ENCODE measurements around the gene MZT2B. TPM values are rescaled to one million over a fixed set of nuclear protein-coding genes. Genes with fewer than 3 reads are reported as not detected.
"Not testable (repeated sequence)": the region's sequence is repeated elsewhere in the genome, so short reads cannot be mapped to it uniquely, and the experiment has no call there.

The MZT2B gene
- total RNA-seq, 6 experiments from 2014 or later, result 259 to 361 (median 309) TPM

- H3K4me3 Mint-ChIP-seq, result peak overlapping the region; percentile 88
- TF ChIP-seq CTCF (IDR thresholded peaks at IDR 0.05), result no peak
- no peaks in the 10 kb centered on the region for H3K9me3 Mint-ChIP-seq
- peaks cover 2% of the 10 kb centered on the region; the same call in 1 of the 2 replicates for H3K27me3 Mint-ChIP-seq (ENCODE audit: insufficient read depth)
- peak overlapping the region; percentile 83 for H3K27ac Mint-ChIP-seq
- peaks cover 6% of the 10 kb centered on the region; the same call in 1 of the 2 replicates for H3K36me3 Mint-ChIP-seq (ENCODE audit: low read depth)
- H3K4me1 Mint-ChIP-seq (ENCODE audit: low read depth), result peaks cover 25% of the 10 kb centered on the region
- DNase-seq, result peak; percentile 19
Measured at GRCh38 chr2:130183512-130184373, 1.7 kb downstream of the MZT2B start.

GRCh38 chr2:130185436-130185835 is 3.4 kb downstream of the MZT2B start:
- H3K27me3 Mint-ChIP-seq (ENCODE audit: insufficient read depth), result peaks cover 2% of the 10 kb centered on the region
- no peak overlapping the region for H3K4me3 Mint-ChIP-seq
- peak overlapping the region; percentile 58 for H3K27ac Mint-ChIP-seq
- no peaks in the 10 kb centered on the region for H3K9me3 Mint-ChIP-seq
- H3K4me1 Mint-ChIP-seq (ENCODE audit: low read depth), result peaks cover 25% of the 10 kb centered on the region
- peaks cover 6% of the 10 kb centered on the region; the same call in 1 of the 2 replicates for H3K36me3 Mint-ChIP-seq (ENCODE audit: low read depth)
- no peak for TF ChIP-seq CTCF (IDR thresholded peaks at IDR 0.05)
- DNase-seq, result no peak

GRCh38 chr2:130185896-130186295 is 3.8 kb downstream of the MZT2B start:
- peaks cover 2% of the 10 kb centered on the region for H3K27me3 Mint-ChIP-seq (ENCODE audit: insufficient read depth)
- H3K9me3 Mint-ChIP-seq, result no peaks in the 10 kb centered on the region
- DNase-seq, result no peak
- peaks cover 6% of the 10 kb centered on the region; the same call in 1 of the 2 replicates for H3K36me3 Mint-ChIP-seq (ENCODE audit: low read depth)
- no peak overlapping the region for H3K4me3 Mint-ChIP-seq
- no peak for TF ChIP-seq CTCF (IDR thresholded peaks at IDR 0.05)
- peak overlapping the region; percentile 58 for H3K27ac Mint-ChIP-seq
- H3K4me1 Mint-ChIP-seq (ENCODE audit: low read depth), result peaks cover 25% of the 10 kb centered on the region

GRCh38 chr2:130186391-130186790 is 4.3 kb downstream of the MZT2B start:
- Mint-ChIP-seq H3K27ac (peak overlapping the region; percentile 58), H3K36me3 (ENCODE audit: low read depth) (peaks cover 6% of the 10 kb centered on the region; the same call in 1 of the 2 replicates), H3K9me3 (no peaks in the 10 kb centered on the region), H3K27me3 (ENCODE audit: insufficient read depth) (peaks cover 2% of the 10 kb centered on the region), H3K4me1 (ENCODE audit: low read depth) (peaks cover 25% of the 10 kb centered on the region), H3K4me3 (no peak overlapping the region)
- no peak for DNase-seq
- TF ChIP-seq CTCF (IDR thresholded peaks at IDR 0.05), result no peak

GRCh38 chr2:130187268-130187667 is 5.2 kb downstream of the MZT2B start:
- H3K9me3 Mint-ChIP-seq, result no peaks in the 10 kb centered on the region
- peaks cover 25% of the 10 kb centered on the region for H3K4me1 Mint-ChIP-seq (ENCODE audit: low read depth)
- no peak for TF ChIP-seq CTCF (IDR thresholded peaks at IDR 0.05)
- DNase-seq, result no peak
- H3K4me3 Mint-ChIP-seq, result no peak overlapping the region
- peaks cover 2% of the 10 kb centered on the region for H3K27me3 Mint-ChIP-seq (ENCODE audit: insufficient read depth)
- no peak overlapping the region for H3K27ac Mint-ChIP-seq
- peaks cover 6% of the 10 kb centered on the region; the same call in 1 of the 2 replicates for H3K36me3 Mint-ChIP-seq (ENCODE audit: low read depth)

- H3K27me3 Mint-ChIP-seq (ENCODE audit: insufficient read depth); H3K27ac Mint-ChIP-seq; DNase-seq; H3K36me3 Mint-ChIP-seq (ENCODE audit: low read depth); H3K9me3 Mint-ChIP-seq; H3K4me3 Mint-ChIP-seq: not testable (repeated sequence)
- H3K4me1 Mint-ChIP-seq (ENCODE audit: low read depth), result peaks cover 23% of the 10 kb centered on the region
Measured at GRCh38 chr2:130187859-130188792, 6.1 kb downstream of the MZT2B start.

- H3K27ac Mint-ChIP-seq; H3K4me3 Mint-ChIP-seq; H3K27me3 Mint-ChIP-seq (ENCODE audit: insufficient read depth); DNase-seq; H3K36me3 Mint-ChIP-seq (ENCODE audit: low read depth); H3K9me3 Mint-ChIP-seq: not testable (repeated sequence)
- H3K4me1 Mint-ChIP-seq (ENCODE audit: low read depth), result peaks cover 15% of the 10 kb centered on the region
Measured at GRCh38 chr2:130188958-130189357, 6.9 kb downstream of the MZT2B start.

All from HFFc6 (cell line).